CD4-positive, alpha-beta T cell treated with Interleukin-6 at 100 ng/mL for 8 hours (primary cell): ENCODE measurements around the gene ZBTB24.

ENCODE experiments used
- DNase-seq: peaks from one replicate; pipeline ENCODE4 v3.0.0-alpha.2; 2020; ENCODE audit warnings: mixed read lengths, low spot score

ZBTB24 gene

DNA sequence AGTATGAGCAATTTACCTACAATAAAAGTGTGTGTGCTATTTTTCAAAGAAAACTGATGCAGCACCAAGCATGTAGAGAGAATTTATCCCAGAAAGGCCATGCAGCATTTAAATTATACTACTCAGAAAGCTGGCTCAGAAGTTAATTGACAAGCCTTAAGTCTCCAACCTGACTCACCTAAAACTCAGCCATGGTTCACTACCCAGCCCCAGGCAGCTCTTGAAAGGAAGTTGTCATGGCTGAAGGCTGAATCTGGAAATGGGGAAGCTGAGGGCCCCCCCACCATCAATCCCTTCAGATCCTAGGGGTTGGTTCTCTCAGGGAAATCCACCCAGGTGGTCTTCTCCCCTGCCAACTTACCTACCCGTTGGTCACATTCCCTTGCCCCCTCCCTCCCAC lies 62.3 kb downstream of the ZBTB24 start:
- DNase-seq = no peak

DNA sequence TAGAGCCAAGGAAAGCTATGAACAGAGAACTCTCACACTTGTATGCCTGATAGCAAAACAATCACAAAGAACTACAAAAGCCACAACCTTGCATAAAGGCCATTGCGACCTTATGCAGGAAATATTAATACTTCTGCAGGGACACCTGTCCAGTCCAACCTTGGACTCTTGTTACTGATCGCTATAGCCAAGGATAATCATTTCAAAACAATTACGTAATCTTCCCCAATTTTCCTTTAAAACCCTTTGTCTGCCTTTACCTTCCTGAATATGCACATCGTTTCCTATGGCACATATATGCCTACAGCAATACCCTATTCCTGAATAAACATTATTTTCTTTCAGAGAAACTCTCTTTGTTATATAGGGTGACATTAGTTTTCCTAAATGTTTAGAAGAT lies 65.4 kb downstream of the ZBTB24 start:
- DNase-seq = no peak
